Measurements from ENCODE around the gene SH3RF1. TPM values are rescaled to one million over a fixed set of nuclear protein-coding genes. Genes with fewer than 3 reads are reported as not detected.

Gene SH3RF1
- total and polyA plus RNA-seq, 4 donors, result 1.8 to 7.9 (median 3.5) TPM

DNA sequence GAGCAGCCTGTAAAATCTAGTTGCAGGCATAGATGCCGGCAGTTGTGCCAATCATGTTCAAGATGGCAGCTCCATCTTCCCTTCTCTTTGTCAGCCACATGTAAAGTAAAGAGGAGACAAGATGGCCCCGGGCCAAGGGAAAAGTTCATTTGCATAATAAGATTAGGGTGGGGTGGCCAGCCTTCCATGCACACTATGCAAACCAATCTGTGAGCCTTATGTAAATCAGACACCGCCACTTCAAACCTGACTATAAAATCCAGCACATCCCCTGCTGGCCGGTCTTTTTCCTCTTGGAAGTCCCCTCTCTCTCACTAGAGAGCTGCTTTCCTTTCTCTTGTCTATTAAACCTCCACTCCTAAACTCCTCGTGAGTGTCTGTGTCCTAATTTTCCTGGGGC is 181.8 kb downstream of the SH3RF1 start (continued):
- TF ChIP-seq, protein P1, sequence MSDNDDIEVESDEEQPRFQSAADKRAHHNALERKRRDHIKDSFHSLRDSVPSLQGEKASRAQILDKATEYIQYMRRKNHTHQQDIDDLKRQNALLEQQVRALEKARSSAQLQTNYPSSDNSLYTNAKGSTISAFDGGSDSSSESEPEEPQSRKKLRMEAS (IDR thresholded peaks at IDR 0.05), result no peak
- TF ChIP-seq, protein P2, sequence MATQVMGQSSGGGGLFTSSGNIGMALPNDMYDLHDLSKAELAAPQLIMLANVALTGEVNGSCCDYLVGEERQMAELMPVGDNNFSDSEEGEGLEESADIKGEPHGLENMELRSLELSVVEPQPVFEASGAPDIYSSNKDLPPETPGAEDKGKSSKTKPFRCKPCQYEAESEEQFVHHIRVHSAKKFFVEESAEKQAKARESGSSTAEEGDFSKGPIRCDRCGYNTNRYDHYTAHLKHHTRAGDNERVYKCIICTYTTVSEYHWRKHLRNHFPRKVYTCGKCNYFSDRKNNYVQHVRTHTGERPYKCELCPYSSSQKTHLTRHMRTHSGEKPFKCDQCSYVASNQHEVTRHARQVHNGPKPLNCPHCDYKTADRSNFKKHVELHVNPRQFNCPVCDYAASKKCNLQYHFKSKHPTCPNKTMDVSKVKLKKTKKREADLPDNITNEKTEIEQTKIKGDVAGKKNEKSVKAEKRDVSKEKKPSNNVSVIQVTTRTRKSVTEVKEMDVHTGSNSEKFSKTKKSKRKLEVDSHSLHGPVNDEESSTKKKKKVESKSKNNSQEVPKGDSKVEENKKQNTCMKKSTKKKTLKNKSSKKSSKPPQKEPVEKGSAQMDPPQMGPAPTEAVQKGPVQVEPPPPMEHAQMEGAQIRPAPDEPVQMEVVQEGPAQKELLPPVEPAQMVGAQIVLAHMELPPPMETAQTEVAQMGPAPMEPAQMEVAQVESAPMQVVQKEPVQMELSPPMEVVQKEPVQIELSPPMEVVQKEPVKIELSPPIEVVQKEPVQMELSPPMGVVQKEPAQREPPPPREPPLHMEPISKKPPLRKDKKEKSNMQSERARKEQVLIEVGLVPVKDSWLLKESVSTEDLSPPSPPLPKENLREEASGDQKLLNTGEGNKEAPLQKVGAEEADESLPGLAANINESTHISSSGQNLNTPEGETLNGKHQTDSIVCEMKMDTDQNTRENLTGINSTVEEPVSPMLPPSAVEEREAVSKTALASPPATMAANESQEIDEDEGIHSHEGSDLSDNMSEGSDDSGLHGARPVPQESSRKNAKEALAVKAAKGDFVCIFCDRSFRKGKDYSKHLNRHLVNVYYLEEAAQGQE (IDR thresholded peaks at IDR 0.05), result no peak

DNA sequence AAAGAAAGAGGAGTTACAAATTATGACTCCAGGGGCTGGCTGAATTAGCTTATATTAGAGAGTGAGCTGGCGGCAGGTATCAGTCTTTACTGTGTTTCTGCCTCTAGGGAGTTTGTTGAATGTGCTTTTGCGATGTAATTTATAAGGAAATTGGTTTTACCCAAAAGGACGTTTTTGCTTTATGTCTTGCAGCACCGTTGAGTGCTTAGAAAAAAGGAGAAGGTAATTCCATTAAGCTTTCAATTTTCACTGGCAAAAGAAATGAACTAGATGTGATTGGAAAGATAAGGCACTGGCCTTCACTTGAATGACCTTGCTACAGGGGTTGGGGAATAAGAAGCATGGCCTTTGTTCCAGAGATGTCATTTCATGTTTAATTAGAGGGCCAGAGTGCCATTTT is 185.8 kb downstream of the SH3RF1 start:
- Histone ChIP-seq H3K4me1 (ENCODE audit: control insufficient read depth in 4 of 4, insufficient read depth in 4 of 4, low read length in 3 of 4) (peaks cover 0 to 6% (median 2%) of the 10 kb centered on the region in 4 donors), H3K9me3 (ENCODE audit: control insufficient read depth in 4 of 4, low read length in 3 of 4) (no peaks in the 10 kb centered on the region), H3K4me3 (ENCODE audit: low read depth in 1 of 3, low read length in 3 of 3) (no peak overlapping the region), H3K36me3 (ENCODE audit: control insufficient read depth in 4 of 4, insufficient read depth in 3 of 4, low read depth in 1 of 4, low read length in 3 of 4) (no peaks in the 10 kb centered on the region), H3K27ac (ENCODE audit: low read depth in 1 of 2, low read length in 2 of 2) (no peak overlapping the region), H3K27me3 (ENCODE audit: control insufficient read depth in 4 of 4, insufficient read depth in 4 of 4, low read length in 3 of 4) (no peaks in the 10 kb centered on the region), H3K9ac (ENCODE audit: low read depth in 1 of 2, low read length in 2 of 2) (no peak overlapping the region)
- no peak for DNase-seq (ENCODE audit: low spot score)
- no peak for TF ChIP-seq EGR1 (IDR thresholded peaks at IDR 0.05; ENCODE audit: low read depth in 2 of 2)
- no peak for TF ChIP-seq NR2F2 (IDR thresholded peaks at IDR 0.05)
- TF ChIP-seq TAF1 (conservative IDR thresholded peaks at IDR 0.05), result no peak
- TF ChIP-seq HNF4A (conservative IDR thresholded peaks at IDR 0.05), result no peak
- TF ChIP-seq FOXA2 (IDR thresholded peaks at IDR 0.05), result no peak
- TF ChIP-seq GABPA (IDR thresholded peaks at IDR 0.05 in 1 of 2, conservative IDR thresholded peaks at IDR 0.05 in 1 of 2), result no peak
- TF ChIP-seq, protein P2 (IDR thresholded peaks at IDR 0.05), result no peak
- TF ChIP-seq, protein P3, sequence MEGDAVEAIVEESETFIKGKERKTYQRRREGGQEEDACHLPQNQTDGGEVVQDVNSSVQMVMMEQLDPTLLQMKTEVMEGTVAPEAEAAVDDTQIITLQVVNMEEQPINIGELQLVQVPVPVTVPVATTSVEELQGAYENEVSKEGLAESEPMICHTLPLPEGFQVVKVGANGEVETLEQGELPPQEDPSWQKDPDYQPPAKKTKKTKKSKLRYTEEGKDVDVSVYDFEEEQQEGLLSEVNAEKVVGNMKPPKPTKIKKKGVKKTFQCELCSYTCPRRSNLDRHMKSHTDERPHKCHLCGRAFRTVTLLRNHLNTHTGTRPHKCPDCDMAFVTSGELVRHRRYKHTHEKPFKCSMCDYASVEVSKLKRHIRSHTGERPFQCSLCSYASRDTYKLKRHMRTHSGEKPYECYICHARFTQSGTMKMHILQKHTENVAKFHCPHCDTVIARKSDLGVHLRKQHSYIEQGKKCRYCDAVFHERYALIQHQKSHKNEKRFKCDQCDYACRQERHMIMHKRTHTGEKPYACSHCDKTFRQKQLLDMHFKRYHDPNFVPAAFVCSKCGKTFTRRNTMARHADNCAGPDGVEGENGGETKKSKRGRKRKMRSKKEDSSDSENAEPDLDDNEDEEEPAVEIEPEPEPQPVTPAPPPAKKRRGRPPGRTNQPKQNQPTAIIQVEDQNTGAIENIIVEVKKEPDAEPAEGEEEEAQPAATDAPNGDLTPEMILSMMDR (IDR thresholded peaks at IDR 0.05; ENCODE audit: low read depth, low read length, missing input control), result no peak
- TF ChIP-seq, protein P4, sequence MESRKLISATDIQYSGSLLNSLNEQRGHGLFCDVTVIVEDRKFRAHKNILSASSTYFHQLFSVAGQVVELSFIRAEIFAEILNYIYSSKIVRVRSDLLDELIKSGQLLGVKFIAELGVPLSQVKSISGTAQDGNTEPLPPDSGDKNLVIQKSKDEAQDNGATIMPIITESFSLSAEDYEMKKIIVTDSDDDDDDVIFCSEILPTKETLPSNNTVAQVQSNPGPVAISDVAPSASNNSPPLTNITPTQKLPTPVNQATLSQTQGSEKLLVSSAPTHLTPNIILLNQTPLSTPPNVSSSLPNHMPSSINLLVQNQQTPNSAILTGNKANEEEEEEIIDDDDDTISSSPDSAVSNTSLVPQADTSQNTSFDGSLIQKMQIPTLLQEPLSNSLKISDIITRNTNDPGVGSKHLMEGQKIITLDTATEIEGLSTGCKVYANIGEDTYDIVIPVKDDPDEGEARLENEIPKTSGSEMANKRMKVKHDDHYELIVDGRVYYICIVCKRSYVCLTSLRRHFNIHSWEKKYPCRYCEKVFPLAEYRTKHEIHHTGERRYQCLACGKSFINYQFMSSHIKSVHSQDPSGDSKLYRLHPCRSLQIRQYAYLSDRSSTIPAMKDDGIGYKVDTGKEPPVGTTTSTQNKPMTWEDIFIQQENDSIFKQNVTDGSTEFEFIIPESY (IDR thresholded peaks at IDR 0.05), result no peak
- 93% methylated on average over 4 of the region's 4 CpGs for WGBS

Data from liver (tissue), 9 donors.